ENCODE measurements around the gene SLC17A7.

The SLC17A7 gene

GRCh38 chr19:49409441-49410029 lies 31.8 kb downstream of the SLC17A7 start:
- no peak for DNase-seq (ENCODE audit: low read depth)
- H3K4me3 ChIP-seq (ENCODE audit: control insufficient read depth, low read depth, low read length), result no peak overlapping the region
- TF ChIP-seq, protein P1, sequence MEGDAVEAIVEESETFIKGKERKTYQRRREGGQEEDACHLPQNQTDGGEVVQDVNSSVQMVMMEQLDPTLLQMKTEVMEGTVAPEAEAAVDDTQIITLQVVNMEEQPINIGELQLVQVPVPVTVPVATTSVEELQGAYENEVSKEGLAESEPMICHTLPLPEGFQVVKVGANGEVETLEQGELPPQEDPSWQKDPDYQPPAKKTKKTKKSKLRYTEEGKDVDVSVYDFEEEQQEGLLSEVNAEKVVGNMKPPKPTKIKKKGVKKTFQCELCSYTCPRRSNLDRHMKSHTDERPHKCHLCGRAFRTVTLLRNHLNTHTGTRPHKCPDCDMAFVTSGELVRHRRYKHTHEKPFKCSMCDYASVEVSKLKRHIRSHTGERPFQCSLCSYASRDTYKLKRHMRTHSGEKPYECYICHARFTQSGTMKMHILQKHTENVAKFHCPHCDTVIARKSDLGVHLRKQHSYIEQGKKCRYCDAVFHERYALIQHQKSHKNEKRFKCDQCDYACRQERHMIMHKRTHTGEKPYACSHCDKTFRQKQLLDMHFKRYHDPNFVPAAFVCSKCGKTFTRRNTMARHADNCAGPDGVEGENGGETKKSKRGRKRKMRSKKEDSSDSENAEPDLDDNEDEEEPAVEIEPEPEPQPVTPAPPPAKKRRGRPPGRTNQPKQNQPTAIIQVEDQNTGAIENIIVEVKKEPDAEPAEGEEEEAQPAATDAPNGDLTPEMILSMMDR (conservative IDR thresholded peaks at IDR 0.05; ENCODE audit: control insufficient read depth, insufficient read depth, low read depth, low read length), result no peak

DNA sequence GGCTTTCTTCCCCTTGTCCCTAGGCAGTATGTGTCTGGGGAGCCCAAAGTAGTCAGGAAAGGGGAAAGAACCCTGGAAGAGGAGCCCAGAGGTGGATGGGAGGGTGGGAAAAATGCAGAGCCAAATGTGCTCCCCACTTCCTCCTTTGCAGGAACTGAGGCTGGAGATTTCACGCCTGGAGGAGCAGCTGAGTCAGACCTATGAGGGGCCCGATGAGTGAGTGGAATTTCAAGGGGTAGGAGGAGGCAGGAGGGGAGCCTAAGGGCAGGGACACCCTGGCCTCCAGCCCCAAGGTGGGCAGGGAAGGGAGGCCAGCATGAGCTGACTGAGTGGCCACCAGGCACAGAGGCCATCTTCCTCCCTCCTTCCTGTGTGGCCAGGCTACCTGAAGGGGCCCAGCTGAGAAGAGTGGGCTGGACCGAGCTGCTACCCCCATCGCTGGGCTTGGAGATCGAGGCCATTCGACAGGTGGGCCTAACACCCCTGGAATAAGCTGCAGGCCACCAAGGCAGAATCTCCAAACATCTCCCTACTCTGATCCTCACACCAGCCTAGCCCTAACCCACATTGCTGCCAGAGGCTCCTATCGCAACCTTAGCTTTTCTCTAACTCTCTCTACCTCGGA lies 32.4 kb downstream of the SLC17A7 start:
- no peak overlapping the region for H3K4me3 ChIP-seq (ENCODE audit: control insufficient read depth, low read depth, low read length)
- TF ChIP-seq, protein P1 (conservative IDR thresholded peaks at IDR 0.05; ENCODE audit: control insufficient read depth, insufficient read depth, low read depth, low read length), result no peak
- no peak for DNase-seq (ENCODE audit: low read depth)

GRCh38 chr19:49407482-49408015 lies 33.8 kb downstream of the SLC17A7 start:
- TF ChIP-seq, protein P1 (conservative IDR thresholded peaks at IDR 0.05; ENCODE audit: control insufficient read depth, insufficient read depth, low read depth, low read length), result no peak
- H3K4me3 ChIP-seq (ENCODE audit: control insufficient read depth, low read depth, low read length), result no peak overlapping the region
- DNase-seq (ENCODE audit: low read depth), result no peak

DNA sequence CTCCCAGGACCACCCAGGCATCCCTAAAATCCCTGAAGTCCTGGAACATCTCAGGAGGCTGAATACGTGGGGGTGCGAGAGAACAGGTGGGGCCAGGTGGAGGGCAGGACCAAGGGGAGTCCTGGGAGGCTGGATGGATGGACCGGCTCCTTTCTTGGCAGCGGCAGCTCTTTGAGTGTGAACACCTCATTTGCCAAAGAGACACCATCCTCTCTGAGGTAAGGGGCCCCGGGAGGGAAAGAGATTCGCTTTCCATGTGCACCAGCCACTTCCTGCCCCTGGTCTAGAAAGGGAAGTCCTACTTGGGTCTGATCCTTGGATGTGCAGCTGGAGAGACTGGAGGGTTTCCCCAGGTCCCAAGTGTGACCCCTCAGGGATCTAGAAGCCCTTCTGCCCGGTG lies 34.2 kb downstream of the SLC17A7 start:
- TF ChIP-seq, protein P1 (conservative IDR thresholded peaks at IDR 0.05; ENCODE audit: control insufficient read depth, insufficient read depth, low read depth, low read length), result no peak
- no peak overlapping the region for H3K4me3 ChIP-seq (ENCODE audit: control insufficient read depth, low read depth, low read length)
- DNase-seq (ENCODE audit: low read depth), result no peak

- DNase-seq (ENCODE audit: low read depth), result no peak
- TF ChIP-seq, protein P1 (conservative IDR thresholded peaks at IDR 0.05; ENCODE audit: control insufficient read depth, insufficient read depth, low read depth, low read length), result no peak
- no peak overlapping the region for H3K4me3 ChIP-seq (ENCODE audit: control insufficient read depth, low read depth, low read length)
Observed at GRCh38 chr19:49403404-49404187, 37.7 kb downstream of the SLC17A7 start.

DNA sequence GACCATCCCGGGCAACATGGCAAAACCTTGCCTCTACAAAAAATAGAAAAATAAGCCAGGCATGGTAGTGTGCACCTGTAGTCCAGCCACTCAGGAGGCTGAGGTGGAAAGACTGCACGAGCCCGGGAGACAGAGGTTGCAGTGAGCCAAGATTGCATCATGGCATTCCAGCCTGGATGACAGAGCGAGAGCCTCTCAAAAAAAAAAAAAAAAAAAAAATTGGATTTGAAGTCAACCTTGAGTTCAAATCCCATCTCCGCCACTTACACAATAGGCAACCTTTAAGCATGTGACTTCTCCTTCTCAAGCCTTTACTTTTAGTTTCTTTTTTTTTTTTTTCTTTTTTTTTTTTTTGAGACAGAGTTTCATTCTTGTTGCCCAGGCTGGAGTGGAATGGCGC lies 41.3 kb downstream of the SLC17A7 start:
- peak; percentile 9 for DNase-seq (ENCODE audit: low read depth)
- TF ChIP-seq, protein P1 (conservative IDR thresholded peaks at IDR 0.05; ENCODE audit: control insufficient read depth, insufficient read depth, low read depth, low read length), result no peak
- no peak overlapping the region for H3K4me3 ChIP-seq (ENCODE audit: control insufficient read depth, low read depth, low read length)
